Measurements from ENCODE around the gene MCF2L. TPM values are rescaled to one million over a fixed set of nuclear protein-coding genes. Genes with fewer than 3 reads are reported as not detected.

Gene MCF2L
- total and polyA plus RNA-seq, 2 experiments from 2014 or later, result 4.8 to 25.6 TPM

DNA sequence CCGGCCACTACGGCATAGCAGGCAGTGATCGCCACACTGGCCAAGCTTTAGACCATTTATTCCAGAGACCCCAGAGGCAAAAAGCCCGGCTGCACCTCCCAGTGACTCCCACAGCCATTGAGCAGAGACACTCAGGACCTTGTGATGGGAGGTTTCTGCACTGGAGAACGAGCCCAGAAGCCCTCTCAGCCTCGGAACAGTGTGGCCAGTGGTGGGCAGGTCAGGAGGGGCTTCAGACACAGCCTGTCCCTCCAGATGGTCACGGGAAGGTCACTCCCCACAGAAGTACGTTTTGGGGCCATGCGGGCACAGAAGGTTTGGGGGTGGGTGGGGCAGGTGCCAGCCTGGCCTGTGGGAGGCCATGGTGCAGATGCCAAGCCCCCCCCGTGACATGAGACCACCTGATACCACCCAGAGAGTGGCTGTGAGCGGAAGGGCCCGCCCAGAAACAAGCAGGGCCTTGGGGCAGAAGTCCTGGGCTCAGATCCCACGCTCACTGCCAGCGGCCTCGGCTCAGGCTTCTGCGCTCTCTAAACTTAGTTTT is 153.0 kb downstream of the MCF2L start:
- no peak overlapping the region for H3K27ac ChIP-seq (ENCODE audit: low read depth)
- no peaks in the 10 kb centered on the region for H3K36me3 ChIP-seq (ENCODE audit: insufficient read depth)
- H4K20me1 ChIP-seq (replicated peaks; ENCODE audit: insufficient read depth), result no peaks in the 10 kb centered on the region
- H2AFZ ChIP-seq, result peak overlapping the region; percentile 78; the same call in 1 of the 2 replicates
- Mint-ChIP-seq H3K9me3 (no peaks in the 10 kb centered on the region), H3K27me3 (ENCODE audit: insufficient read depth, low read depth, poor library complexity) (peaks cover 14% of the 10 kb centered on the region), H3K27ac (0 out of 2 replicates have a peak overlapping the region, but pooled peaks have one; percentile 60), H3K4me3 (no peak overlapping the region), H3K4me1 (peaks cover 11% of the 10 kb centered on the region), H3K36me3 (ENCODE audit: low read depth) (no peaks in the 10 kb centered on the region; the same call in 2 of the 3 replicates)
- H3K79me2 ChIP-seq (replicated peaks; ENCODE audit: insufficient read depth), result no peaks in the 10 kb centered on the region
- ATAC-seq (no peak), DNase-seq (ENCODE audit: low spot score) (no peak)
- H3K4me2 ChIP-seq, result no peak overlapping the region
- no peaks in the 10 kb centered on the region for H3K27me3 ChIP-seq (ENCODE audit: insufficient read depth)
- no peaks in the 10 kb centered on the region for H3K4me1 ChIP-seq (ENCODE audit: insufficient read depth)
- TF ChIP-seq CREB1 (CRISPR knock-in tag; IDR thresholded peaks at IDR 0.05; ENCODE audit: low read depth), result no peak
- no peak for TF ChIP-seq NANOG (IDR thresholded peaks at IDR 0.05; ENCODE audit: borderline replicate concordance)
- no peak for TF ChIP-seq POLR2AphosphoS5 (IDR thresholded peaks at IDR 0.05; ENCODE audit: low read depth)
- no peak for TF ChIP-seq EZH2 (IDR thresholded peaks at IDR 0.05; ENCODE audit: low read depth, unreplicated experiment)
- TF ChIP-seq, protein P1, sequence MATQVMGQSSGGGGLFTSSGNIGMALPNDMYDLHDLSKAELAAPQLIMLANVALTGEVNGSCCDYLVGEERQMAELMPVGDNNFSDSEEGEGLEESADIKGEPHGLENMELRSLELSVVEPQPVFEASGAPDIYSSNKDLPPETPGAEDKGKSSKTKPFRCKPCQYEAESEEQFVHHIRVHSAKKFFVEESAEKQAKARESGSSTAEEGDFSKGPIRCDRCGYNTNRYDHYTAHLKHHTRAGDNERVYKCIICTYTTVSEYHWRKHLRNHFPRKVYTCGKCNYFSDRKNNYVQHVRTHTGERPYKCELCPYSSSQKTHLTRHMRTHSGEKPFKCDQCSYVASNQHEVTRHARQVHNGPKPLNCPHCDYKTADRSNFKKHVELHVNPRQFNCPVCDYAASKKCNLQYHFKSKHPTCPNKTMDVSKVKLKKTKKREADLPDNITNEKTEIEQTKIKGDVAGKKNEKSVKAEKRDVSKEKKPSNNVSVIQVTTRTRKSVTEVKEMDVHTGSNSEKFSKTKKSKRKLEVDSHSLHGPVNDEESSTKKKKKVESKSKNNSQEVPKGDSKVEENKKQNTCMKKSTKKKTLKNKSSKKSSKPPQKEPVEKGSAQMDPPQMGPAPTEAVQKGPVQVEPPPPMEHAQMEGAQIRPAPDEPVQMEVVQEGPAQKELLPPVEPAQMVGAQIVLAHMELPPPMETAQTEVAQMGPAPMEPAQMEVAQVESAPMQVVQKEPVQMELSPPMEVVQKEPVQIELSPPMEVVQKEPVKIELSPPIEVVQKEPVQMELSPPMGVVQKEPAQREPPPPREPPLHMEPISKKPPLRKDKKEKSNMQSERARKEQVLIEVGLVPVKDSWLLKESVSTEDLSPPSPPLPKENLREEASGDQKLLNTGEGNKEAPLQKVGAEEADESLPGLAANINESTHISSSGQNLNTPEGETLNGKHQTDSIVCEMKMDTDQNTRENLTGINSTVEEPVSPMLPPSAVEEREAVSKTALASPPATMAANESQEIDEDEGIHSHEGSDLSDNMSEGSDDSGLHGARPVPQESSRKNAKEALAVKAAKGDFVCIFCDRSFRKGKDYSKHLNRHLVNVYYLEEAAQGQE (IDR thresholded peaks at IDR 0.05; ENCODE audit: unreplicated experiment), result no peak
- TF ChIP-seq JUNB (IDR thresholded peaks at IDR 0.05; ENCODE audit: unreplicated experiment), result no peak
- TF ChIP-seq, protein P2, sequence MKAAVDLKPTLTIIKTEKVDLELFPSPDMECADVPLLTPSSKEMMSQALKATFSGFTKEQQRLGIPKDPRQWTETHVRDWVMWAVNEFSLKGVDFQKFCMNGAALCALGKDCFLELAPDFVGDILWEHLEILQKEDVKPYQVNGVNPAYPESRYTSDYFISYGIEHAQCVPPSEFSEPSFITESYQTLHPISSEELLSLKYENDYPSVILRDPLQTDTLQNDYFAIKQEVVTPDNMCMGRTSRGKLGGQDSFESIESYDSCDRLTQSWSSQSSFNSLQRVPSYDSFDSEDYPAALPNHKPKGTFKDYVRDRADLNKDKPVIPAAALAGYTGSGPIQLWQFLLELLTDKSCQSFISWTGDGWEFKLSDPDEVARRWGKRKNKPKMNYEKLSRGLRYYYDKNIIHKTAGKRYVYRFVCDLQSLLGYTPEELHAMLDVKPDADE (IDR thresholded peaks at IDR 0.05), result no peak
- TF ChIP-seq EZH2phosphoT487 (IDR thresholded peaks at IDR 0.05; ENCODE audit: unreplicated experiment), result no peak
- no peak for TF ChIP-seq ZNF114 (CRISPR knock-in tag; IDR thresholded peaks at IDR 0.05)
- TF ChIP-seq ZNF331 (CRISPR knock-in tag; IDR thresholded peaks at IDR 0.05; ENCODE audit: low read depth), result no peak
- no peak for TF ChIP-seq STAT1 (IDR thresholded peaks at IDR 0.05; ENCODE audit: unreplicated experiment)
- TF ChIP-seq, protein P3, sequence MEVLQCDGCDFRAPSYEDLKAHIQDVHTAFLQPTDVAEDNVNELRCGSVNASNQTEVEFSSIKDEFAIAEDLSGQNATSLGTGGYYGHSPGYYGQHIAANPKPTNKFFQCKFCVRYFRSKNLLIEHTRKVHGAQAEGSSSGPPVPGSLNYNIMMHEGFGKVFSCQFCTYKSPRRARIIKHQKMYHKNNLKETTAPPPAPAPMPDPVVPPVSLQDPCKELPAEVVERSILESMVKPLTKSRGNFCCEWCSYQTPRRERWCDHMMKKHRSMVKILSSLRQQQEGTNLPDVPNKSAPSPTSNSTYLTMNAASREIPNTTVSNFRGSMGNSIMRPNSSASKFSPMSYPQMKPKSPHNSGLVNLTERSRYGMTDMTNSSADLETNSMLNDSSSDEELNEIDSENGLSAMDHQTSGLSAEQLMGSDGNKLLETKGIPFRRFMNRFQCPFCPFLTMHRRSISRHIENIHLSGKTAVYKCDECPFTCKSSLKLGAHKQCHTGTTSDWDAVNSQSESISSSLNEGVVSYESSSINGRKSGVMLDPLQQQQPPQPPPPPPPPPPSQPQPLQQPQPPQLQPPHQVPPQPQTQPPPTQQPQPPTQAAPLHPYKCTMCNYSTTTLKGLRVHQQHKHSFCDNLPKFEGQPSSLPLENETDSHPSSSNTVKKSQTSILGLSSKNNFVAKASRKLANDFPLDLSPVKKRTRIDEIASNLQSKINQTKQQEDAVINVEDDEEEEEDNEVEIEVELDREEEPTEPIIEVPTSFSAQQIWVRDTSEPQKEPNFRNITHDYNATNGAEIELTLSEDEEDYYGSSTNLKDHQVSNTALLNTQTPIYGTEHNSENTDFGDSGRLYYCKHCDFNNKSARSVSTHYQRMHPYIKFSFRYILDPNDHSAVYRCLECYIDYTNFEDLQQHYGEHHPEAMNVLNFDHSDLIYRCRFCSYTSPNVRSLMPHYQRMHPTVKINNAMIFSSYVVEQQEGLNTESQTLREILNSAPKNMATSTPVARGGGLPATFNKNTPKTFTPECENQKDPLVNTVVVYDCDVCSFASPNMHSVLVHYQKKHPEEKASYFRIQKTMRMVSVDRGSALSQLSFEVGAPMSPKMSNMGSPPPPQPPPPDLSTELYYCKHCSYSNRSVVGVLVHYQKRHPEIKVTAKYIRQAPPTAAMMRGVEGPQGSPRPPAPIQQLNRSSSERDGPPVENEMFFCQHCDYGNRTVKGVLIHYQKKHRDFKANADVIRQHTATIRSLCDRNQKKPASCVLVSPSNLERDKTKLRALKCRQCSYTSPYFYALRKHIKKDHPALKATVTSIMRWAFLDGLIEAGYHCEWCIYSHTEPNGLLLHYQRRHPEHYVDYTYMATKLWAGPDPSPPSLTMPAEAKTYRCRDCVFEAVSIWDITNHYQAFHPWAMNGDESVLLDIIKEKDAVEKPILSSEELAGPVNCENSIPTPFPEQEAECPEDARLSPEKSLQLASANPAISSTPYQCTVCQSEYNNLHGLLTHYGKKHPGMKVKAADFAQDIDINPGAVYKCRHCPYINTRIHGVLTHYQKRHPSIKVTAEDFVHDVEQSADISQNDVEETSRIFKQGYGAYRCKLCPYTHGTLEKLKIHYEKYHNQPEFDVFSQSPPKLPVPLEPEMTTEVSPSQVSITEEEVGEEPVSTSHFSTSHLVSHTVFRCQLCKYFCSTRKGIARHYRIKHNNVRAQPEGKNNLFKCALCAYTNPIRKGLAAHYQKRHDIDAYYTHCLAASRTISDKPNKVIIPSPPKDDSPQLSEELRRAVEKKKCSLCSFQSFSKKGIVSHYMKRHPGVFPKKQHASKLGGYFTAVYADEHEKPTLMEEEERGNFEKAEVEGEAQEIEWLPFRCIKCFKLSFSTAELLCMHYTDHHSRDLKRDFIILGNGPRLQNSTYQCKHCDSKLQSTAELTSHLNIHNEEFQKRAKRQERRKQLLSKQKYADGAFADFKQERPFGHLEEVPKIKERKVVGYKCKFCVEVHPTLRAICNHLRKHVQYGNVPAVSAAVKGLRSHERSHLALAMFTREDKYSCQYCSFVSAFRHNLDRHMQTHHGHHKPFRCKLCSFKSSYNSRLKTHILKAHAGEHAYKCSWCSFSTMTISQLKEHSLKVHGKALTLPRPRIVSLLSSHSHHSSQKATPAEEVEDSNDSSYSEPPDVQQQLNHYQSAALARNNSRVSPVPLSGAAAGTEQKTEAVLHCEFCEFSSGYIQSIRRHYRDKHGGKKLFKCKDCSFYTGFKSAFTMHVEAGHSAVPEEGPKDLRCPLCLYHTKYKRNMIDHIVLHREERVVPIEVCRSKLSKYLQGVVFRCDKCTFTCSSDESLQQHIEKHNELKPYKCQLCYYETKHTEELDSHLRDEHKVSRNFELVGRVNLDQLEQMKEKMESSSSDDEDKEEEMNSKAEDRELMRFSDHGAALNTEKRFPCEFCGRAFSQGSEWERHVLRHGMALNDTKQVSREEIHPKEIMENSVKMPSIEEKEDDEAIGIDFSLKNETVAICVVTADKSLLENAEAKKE (CRISPR knock-in tag; IDR thresholded peaks at IDR 0.05), result no peak
- TF ChIP-seq, protein P4, sequence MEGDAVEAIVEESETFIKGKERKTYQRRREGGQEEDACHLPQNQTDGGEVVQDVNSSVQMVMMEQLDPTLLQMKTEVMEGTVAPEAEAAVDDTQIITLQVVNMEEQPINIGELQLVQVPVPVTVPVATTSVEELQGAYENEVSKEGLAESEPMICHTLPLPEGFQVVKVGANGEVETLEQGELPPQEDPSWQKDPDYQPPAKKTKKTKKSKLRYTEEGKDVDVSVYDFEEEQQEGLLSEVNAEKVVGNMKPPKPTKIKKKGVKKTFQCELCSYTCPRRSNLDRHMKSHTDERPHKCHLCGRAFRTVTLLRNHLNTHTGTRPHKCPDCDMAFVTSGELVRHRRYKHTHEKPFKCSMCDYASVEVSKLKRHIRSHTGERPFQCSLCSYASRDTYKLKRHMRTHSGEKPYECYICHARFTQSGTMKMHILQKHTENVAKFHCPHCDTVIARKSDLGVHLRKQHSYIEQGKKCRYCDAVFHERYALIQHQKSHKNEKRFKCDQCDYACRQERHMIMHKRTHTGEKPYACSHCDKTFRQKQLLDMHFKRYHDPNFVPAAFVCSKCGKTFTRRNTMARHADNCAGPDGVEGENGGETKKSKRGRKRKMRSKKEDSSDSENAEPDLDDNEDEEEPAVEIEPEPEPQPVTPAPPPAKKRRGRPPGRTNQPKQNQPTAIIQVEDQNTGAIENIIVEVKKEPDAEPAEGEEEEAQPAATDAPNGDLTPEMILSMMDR (conservative IDR thresholded peaks at IDR 0.05; ENCODE audit: low read depth in 2 of 2), result no peak
- no peaks in the 10 kb centered on the region for H3F3A ChIP-seq (replicated peaks; ENCODE audit: low read depth)
- no peaks in the 10 kb centered on the region for H3K9me2 ChIP-seq (ENCODE audit: insufficient read depth)
- H3K4me3 ChIP-seq, result no peak overlapping the region
